HK-2 (cell line): Measurements from ENCODE around the gene TUBB6.

Experiments
- DNase-seq: peaks from one replicate; pipeline ENCODE4 v3.0.0-alpha.2; 2018; ENCODE audit not compliant: unreplicated experiment

The TUBB6 gene

GRCh38 chr18:12307701-12308385, at the start of gene TUBB6:
Gene TUBB6, plus strand, starts transcription at chr18:12308241. Its CDS starts 52 bp downstream, at chr18:12308293.
- peak; percentile 68 for DNase-seq

DNA sequence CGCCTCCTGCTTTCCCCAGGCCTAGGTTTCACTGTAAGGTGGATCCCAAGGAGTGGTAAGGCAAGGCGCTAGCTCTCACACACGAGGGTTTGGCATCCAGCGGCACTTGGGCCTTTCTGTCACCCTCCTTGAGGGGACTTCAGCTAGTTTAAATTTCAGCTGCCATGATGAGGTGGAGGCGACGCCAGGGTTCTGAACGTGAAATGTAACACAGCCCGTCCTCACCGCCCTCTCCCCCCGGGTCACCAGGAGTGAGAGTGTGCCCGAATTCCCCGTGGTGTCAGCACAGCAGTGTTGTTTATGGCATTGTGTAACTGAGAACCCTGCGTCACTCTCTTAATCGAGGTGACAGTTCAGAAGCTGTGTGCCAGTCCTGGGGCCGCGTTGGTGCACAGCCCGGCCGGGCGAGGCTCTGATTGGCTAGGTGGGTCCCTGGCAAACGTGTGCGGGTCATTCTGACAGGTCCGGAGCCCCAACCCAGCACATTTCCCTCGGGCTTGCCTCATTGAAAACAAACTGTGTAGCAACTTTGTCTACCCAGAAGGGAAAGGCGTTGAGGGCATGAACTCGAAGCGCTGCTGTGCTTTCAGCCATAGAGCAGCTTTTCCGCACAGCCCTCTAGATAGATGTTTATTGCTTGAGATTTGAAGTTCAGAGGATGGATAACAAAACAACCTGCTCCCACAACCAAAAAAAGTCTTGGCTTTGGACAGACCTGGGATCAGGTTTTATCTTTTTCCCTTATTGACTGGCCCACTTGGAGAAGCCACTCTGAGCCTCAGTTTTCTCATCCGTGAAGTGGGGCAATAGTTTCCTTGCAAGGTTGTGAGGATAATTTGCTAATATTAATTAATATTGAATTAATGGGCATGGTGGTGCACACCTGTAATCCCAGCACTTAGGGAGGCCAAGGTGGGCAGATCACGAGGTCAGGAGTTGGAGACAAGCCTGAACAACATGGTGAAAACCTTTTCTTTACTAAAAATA, 49.0 kb upstream of the TUBB6 start:
- no peak for DNase-seq

- no peak for DNase-seq
These were observed 45.3 kb upstream of the TUBB6 start for GRCh38 chr18:12262748-12263147.

DNA sequence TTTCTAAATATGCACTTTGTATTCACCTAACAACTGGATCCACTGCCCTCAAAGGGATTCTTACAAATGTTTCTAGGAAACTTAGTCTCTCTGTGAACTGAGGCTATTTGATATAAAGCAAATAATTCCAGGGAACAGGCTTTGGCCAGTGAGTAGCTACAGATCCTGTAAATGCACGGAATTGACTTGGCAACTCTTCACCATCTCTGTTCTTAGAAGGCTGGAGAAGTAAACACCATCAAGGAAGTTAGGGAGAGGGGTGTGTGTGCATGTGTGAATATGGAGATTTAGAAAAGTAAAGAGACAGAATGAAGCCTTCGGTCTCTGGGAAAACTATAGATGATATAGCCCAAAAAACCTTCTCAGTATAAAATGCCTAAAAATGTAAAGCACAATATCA, 43.2 kb upstream of the TUBB6 start:
- DNase-seq = no peak

- peak; percentile 76 for DNase-seq
These were observed 36.4 kb upstream of the TUBB6 start for GRCh38 chr18:12271376-12272235.

GRCh38 chr18:12274793-12275192, 33.2 kb upstream of the TUBB6 start:
- no peak for DNase-seq

DNA sequence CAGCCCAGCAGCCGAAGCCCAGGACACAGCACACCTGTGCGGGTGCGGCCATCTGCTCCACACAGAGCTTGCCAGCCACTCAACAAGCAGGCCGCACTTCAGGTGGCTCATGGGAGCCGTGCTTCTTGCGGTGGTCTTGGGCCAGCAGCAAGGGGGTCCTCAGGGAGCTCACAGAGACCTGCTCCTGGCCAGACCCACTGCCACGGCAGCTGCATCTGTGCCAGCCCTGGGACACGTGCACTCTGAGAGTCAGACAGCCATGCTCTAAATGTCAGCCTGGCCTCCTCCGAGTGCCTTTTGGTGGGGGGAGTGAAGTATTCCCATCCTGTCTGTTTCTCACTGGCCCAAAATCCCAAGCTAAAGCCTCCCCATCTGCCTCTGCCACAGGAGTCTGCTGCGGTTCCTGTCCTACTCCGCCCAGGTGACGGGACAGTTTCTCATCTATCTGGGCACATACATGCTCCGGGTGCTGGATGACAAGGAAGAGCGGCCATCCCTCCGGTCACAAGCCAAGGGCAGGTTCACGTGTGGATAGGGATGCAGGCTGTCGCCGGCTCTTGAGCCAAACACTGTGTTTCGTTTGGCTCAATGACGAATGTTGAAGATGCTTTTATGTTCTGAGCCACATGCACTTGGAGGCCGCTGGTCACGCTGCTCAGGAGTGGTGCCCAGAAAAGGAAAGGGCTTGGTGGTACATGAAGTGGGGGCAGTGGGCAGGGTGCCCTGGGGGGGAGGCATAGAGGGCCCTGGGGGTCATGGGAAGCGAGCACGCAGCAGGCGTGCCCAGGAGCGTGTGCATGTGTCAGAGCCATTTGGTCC, 31.1 kb upstream of the TUBB6 start:
- DNase-seq = no peak

- DNase-seq = no peak
These were observed 29.8 kb upstream of the TUBB6 start for GRCh38 chr18:12278215-12278671.

DNA sequence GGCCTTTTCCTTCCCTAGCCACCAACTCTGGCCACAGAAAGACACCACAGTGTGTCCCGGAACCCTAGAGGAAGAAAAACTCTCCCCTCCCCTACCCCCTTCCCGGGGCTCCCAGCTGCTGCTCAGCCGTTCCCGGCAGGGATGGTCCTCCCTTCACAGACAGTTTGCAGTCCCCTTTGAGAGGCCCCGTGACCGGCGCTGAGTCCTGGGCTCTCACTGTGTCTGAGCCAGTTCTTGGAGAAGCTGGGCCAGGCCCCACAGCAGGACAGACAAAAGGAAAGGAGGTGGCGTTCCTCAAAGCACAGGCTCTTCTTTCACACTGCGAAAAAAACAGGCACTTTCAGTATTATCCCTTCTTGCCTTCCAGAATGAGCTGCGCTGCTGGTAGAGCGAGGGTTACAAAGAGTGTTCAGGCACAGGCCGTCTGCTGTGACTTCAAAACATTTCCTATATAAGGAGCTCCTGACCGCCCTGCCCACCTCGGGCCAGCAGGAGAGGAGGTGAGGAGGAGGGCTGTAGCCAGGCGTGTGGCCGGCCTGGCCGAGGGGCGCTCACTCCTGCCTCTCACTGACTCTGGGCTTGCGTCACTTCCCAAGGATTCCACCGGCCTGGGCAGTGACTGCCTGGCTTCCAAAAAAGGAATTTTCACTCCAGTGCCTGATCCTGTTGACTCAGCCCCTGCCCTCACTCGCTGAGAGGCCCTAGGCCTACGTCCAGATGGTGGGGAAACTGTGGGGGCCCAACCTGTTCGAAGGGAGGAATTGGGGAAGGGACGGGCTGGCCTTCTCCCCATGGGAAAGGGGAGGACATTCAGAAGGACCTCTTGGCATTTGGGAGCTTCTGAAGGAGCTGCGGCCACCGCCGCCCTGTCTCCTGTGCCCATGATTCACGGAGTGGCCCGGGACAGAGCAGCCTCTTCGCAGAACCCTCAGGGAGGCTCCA, 29.0 kb upstream of the TUBB6 start:
- DNase-seq = peak; percentile 63

DNA sequence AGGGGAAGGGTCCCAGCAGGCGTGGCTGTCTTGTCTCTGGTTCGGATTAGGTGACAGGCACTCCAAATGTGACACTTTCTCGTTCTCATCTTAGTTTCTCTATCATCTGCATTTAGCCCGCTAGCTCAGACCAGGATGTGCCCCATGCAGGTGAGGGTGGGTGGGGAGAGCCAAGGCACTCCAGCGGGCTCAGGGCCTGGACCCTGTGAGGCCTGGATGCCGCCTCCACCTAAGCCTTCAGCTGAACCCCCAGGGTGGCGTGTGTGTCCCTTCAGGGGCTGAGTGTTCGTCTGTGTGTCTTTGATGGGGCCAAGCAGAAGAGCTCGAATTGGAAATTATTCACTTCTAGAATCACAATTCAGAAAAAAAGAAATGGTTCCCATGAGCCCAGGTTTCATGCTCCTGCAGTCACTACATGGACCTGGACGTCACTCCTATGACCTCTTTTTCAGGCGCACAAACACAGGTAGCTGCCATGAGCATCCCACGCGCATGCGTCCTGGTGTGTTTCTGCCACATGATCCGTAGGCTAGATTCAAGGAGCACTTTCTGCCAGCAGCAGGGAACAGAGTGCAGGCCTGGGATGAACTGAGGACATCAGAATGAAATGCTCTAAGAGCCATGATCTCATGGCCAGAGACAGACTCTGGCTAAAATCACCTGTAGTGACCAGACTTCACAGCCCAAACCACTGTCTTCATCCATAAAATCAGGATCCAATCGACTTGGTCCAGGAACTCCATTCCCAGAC, 28.1 kb upstream of the TUBB6 start:
- DNase-seq = no peak

DNA sequence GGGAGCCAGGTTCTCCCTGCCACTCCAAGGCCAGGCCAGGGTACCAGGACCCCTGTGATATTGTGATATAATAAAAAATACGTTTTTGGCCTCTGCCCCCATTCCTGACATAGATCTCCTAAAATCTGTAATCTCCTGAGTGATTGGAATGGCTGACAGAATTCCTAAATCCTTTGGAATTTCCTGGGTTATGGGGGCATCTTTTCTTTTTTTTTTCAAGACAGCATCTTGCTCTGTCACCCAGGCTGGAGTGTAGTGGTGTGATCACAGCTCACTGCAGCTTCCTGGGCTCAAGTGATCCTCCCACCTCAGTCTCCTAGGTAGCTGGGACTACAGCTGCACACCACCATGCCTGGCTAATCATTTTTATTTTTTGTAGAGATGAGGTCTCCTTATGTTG, 26.2 kb upstream of the TUBB6 start:
- DNase-seq = no peak

GRCh38 chr18:12282442-12283039, 25.5 kb upstream of the TUBB6 start:
- DNase-seq = no peak

DNA sequence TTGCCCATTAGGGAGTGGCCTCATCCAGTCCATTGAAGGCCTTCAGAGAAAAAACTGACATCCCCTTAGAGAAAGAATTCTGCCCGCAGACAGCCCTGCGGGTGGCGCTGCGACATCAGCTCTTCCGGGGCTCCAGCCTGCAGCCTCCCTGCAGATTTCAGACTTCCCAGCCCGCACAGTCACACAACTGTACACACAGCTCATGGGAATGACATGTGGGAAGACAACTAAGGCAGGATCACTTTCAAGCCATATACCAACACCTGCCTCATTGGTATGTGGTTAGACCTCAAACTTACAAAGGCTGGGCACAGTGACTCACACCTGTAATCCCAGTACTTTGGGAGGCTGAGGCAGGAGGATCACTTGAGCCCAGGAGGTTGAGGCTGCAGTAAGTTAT, 24.8 kb upstream of the TUBB6 start:
- no peak for DNase-seq

DNA sequence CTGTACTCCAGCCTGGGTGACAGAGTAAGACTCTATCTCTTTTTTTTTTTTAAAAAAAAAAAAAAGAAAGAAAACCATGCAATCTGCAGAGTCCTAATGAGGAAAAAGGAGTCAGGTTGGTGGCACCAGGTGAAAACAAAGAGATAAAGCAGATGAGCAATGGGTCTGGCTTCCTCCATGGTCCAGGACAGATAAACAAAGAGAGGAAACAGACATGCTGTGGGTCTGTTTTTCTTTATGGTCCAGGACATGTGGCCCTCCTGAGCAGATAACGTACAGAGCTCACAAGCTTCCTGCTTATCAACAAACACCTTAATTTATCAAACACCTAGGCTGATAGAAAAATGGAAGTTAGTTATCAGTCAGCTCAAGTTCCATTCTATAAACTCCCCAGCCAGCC, 24.4 kb upstream of the TUBB6 start:
- DNase-seq = no peak

DNA sequence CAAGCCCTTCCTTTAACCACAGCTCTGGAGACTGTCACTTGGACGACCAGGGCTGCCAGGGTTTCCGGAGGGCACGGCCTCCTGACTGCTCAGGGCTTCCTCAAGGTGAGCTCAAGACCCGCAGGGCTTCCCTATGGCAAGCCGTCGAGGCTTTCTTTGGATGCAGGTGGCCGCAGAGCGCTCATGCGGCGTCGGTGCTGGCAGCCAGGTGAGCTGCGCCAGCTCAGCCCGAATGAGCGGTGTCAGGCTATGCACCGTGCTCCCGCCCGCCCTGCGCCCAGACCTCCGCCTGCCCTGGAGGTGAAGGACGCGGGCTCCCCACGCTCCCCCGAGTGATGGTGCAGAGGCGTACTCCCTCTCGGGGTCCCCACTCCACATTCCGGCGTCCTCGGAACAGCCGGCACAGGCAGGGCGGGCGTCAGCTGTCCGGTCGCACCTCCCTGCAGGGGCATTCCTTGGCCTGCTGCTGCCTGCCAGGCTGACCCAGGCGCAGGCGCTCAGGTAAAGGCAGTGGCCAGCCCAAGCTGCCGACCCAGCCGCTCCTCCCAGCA, 20.8 kb upstream of the TUBB6 start:
- no peak for DNase-seq

- no peak for DNase-seq
These were observed 20.2 kb upstream of the TUBB6 start for GRCh38 chr18:12287684-12288402.

- DNase-seq = no peak
These were observed 19.7 kb upstream of the TUBB6 start for GRCh38 chr18:12288403-12288755.

DNA sequence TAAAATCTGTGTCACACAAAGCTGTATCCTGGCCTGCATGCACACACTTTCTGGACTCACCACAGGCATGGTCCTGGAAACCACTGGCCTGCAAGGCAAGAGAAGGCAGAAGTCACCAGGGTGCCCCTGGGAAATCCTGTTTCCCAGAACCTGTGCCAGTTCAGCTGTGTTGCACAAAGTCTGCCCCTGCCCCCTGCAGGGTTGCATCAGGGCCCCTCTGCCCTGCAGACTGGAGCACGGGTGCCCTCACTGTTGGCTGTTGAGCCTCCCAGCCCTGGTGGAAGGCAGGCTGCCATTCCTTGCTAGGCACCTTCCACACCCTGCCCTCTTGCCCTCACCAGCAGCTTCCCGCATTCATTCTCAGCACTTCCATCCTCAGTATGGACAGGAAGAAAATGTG, 18.0 kb upstream of the TUBB6 start:
- no peak for DNase-seq
